ENCODE data around the gene CDH23. TPM values are rescaled to one million over a fixed set of nuclear protein-coding genes. Genes with fewer than 3 reads are reported as not detected.
A peak's percentile ranks its signal among the peaks of the same experiment; 100 is the strongest.

The CDH23 gene
- total RNA-seq, 1 donor from 2014 or later, result 5.1 TPM

DNA sequence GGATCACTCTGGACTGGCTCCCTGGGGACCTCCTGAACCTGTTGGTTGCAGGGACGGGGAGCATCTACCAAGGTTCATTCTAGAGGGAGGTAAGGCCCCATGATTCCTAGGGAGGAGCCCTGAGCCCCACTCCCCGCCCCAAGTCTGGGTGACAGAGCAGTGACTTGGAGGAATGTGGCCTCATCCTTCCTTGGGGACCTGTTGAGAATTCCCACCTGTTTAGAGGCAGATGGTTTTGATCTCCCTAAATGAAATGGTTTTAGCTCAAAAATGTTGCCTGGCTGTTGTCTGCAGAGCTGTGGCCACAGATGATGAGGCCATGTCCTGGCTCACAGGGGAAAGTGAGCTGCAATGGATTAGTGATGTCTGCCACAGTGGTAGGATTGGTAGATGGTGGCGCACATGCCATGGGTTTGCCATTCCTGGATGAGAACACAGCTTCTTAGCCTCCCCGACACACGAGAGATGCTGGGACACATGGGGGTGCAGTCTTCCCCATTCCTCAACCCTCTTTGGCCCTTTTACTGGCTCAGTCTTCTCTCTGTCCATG, 310.6 kb downstream of the CDH23 start:
- no peak for DNase-seq (ENCODE audit: low spot score)

DNA sequence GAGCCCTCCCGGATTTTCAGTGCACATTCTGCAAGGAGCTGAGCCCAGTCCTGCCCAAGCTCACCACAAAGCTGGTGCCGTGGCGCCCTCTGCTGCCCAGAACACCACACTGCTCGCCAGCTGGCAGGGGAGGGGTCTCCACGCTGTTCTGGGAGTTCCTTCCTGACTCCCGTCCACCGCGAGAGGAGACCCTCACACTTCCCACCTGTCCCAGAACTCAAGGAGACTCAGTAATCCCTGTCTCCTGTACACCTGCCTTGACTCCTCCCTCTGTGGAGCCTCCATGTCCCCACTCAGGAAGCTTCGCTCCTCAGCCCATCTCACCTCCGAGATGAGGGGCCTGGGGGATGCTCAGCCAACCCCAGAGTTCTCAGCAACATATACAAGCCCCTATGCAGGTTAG, 311.6 kb downstream of the CDH23 start:
- DNase-seq (ENCODE audit: low spot score), result peak; percentile 57

DNA sequence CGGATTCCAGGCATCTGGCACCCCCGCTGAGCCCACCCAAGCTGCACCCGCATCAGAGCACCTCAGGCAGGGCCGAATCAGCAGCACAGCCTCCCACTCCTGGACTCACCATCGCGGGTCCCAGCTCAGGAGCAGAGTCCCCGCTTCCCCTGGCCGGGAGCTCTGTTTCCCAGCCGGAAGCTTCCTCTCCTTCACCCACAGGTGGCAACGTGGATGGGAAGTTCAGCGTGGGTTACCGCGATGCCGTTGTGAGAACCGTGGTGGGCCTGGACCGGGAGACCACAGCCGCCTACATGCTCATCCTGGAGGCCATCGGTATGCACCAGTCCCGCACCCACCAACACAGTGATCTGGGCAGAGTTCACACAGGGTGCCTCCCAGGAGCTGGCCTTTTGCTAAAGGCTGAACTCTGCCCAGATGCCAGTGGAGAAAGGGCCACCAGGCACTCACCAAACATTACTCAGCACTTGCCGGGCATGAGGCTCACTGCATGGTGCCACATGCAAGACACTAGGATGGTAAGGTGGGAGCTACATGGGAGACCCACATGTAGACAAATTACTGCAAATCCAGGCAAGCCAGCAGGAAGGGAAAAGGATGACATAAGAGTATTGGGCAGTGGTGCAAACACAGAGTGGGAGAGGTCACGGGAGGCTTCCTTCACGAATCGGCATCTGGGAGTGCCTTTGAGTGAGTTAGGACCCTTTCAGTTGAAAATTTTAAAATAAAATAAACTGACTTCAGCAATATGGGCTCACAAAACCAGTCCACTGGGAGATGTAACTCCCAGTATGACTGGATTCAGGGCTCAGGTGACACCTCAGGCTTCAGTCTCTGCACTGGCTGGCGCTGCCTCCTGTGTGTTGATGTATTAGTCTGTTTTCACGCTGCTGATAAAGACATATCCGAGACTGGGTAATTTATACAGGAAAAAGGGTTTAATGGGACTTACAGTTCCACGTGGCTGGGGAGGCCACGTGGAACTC, 312.5 kb downstream of the CDH23 start:
- DNase-seq (ENCODE audit: low spot score), result no peak

DNA sequence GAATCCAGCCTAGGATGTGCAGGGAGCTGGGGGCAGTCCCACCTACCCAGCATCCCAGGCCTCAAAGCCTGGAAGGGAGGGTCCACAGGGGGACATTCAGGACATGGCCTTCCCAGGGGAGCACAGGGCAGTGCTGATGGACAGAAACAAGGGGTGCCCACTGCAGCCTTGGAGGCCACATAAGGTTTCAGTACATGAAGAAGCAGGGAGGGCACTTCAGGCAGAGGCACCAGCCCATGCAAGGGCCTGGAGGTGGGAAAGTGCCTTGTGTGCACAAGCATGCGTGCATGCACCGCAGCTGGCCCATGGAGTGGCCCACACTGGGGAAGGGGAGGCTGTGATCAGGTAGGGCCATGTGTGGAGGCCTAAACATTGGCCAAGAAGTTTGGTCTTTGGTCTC, 313.8 kb downstream of the CDH23 start:
- DNase-seq (ENCODE audit: low spot score), result no peak

DNA sequence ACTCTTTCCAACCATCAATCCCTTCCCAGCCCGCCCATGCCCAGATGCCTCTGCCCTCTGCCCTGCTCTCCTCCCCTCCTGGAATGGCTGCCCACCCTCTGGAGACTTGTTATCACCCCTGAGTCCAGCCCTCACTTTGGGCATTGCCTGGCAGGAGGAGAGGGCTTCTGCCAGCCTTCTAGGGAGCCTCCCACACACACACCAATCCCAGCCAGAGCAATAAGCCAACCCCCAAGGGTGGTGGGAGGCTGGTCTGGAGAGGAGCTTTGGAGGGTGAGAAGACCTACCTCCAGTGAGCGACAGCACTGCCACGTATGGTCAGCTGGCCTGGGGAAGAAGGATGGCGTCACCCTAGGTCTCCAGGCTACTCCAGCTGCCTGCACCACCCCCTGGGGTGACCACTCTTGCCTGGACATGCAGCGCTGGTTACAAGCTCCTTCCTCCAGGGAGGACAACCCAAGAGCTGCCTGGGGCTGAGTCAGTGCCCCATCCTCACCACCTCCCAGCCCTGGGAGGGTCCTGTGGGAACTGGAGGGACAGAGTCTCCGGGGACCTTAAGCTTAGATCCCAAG, 314.4 kb downstream of the CDH23 start:
- DNase-seq (ENCODE audit: low spot score), result no peak

DNA sequence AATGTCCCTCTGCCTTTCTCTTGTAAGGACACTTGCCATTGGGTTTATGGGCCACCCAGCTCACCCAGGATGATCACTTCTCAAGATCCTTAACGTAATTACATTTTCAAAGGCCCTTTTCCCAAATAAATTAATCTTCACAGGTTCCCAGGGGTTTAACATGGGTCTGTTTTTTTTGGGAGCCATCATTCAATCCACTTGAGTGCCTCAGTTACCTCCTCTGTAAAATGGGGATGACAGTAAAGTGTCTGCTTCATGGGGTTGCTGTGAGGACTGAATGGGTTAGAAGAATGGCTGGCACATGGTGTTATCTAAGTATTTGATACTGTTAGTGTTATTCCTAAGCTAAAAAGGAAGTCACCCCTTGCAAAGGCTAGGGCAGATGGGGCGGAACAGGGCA, 315.4 kb downstream of the CDH23 start:
- no peak for DNase-seq (ENCODE audit: low spot score)

DNA sequence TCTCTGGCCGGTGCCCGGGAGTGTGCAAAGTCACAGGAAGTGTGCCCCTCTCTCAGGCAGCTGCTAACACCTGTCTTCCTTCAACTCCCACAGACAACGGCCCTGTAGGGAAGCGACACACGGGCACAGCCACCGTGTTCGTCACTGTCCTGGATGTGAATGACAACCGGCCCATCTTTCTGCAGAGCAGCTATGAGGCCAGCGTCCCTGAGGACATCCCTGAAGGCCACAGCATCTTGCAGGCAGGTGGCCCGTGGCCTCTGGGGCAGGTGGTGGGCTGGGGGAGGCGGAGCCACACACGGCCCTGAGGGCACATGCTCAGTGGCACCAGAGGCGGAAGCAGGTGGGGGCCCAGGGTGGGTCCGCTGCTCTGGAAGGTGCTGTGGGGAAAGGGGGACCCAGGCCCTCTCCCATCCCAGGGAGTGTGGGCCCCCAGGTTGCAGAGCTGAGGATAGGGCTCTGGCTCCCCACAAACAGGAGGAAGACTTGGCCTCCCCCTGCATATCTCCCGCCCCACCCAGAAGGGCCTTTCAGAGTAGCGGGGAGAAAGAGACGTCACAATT, 315.9 kb downstream of the CDH23 start:
- no peak for DNase-seq (ENCODE audit: low spot score)

DNA sequence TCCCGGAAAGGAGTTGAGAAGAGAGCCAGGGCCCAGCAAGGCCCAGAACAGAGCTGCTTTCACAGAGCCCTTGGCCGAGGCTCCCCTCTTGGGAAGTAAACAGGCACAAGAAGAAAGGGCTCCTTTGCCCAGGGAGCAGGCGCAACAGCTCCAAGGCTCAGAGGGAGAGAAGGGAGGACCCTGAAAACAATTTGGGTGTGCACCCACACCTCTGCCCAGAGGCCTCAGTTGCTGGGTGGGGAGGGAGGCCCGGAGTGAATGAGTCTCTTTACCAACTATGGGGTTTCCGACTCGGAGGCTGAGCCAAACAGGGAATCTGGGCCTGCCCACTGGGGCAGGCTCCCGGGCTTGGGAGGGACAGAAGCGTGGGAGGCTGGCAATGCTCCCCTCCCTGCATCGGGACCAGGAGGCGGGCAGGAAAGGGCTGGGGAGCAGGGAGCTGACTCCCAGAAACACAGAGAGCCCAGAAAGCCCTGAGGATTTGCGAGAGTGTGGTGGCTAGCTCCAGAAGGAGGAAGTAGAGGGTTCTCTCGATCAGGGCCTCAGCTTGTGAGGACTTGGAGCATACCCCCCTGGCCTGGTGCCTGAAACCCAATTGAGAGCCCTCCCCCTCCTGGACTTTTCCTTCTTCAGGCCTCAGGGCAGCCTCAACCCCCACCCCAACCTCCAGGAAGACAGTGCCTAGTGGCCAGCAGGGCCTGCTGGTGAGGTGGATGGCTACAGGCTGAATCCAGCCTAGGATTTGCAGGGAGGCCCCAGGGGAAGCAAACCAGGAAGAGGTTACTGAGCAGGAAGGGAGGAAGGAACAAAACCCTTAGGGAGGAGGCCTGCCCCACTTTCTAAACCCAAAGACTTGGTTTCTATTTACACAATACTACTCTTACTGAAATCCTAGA, 316.7 kb downstream of the CDH23 start:
- DNase-seq (ENCODE audit: low spot score), result peak; percentile 76

DNA sequence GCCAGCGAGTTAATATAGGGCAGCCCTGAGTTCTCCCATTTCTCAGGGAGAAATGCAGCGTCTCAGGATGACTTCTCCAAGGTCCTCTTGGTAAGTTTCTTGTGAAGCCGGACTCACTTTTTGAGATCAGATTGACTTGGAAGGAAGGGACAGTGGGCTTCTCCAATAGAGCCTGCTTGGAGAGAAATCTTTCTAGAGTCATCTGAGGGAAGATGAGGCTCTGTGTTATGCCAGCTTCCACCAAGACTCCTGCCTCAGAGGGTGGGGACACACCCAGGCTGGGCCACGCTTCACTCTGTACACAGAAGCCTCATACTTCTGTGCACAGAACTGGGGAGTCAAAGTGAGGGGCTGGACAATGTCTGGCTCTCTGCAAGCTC, 317.3 kb downstream of the CDH23 start:
- DNase-seq (ENCODE audit: low spot score), result no peak

DNA sequence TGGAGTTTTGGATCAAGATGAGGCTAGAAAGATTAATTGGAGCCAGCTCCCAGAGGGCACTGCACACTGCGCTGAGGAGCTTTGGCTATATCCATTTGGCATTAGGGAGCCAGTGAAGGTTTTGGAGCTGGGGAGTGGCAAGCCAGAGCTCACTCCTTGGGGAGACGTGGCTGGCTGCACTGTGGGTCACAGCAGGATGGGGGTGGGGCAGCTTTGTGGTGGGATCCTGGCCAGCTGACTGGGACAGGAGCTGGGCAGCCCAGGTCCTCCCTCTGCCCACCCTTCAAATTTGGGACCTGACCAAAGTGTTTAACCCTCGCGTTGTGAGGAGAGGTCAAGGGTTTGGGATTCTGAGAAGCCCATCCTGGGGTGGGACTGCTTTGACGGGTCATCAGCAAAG, 317.9 kb downstream of the CDH23 start:
- no peak for DNase-seq (ENCODE audit: low spot score)

DNA sequence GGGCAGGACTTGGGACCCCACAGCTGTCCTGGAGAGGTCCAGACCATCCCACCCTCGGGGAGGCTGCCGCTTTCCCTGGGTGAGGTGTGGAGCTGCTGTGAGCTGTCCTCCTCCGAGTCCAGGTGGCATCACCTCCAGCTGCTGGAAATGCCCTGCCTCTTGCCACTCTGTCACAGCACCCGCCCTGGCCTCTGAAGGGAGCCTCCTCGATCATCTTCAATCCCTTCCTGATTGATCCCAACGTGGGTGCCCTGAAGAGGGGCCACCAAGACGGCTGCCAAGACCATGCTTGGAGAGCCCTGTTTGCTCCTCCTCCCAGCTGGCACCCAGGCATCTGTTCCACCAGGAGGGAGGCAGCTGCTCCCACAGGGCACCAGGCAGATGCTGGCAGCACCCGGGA, 318.3 kb downstream of the CDH23 start:
- DNase-seq (ENCODE audit: low spot score), result no peak

DNA sequence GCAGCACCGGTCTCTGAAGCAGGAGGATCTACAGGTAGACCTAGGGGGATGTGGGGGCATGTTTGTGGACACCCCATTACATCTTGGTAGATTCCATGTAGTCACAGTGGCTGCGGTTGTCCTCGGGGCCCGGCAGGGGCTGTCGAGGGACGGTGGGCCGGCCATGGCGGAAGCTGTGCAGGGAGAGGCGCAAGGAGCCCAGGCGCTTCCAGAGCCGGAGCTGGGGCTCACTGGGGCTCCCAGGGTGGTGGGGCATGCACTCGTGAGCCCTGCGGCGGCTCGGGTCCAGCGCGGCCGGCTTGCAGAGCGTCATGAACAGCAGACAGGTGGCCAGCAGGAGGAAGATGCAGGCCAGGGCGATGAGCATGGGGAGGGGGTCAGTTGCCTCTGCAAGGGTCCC, 319.1 kb downstream of the CDH23 start:
- DNase-seq (ENCODE audit: low spot score), result no peak

DNA sequence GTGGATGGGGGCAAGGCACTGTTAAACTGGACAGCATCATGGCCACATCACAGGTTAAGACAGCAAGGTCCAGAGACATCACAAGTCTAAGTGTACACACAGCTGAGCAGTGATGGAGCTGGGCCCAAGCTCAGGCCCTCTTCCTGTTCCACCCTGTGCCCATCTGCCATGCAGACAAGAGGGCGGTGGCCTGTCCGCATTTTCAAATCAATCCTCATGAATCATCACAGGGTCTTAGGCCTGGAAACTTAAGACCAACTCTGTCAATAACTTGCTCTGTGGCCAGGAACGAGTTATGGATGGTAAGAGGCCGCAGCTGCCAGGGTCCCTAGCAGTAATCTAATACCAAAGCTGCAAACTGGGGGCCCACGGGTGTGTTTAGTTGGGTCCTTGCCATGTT, 319.7 kb downstream of the CDH23 start:
- DNase-seq (ENCODE audit: low spot score), result no peak

DNA sequence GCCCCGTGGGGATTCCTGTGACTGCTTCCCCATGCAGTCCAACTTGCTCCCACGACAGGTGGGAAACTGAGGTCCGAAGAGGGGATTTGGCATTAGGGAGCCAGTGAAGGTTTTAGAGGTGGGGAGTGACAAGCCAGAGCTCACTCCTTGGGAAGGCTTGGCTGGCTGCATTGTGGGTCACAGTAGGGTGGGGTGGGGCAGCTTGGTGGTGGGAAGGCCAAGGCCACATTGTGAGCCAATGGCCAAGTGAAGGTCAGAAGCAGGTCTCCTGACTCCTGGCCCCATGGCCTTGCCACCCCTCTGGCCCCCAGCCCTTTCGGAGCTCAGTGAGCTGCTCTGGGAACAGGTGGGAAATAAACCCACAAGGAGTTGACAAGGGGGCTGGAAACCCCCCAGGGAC, 320.3 kb downstream of the CDH23 start:
- DNase-seq (ENCODE audit: low spot score), result no peak

DNA sequence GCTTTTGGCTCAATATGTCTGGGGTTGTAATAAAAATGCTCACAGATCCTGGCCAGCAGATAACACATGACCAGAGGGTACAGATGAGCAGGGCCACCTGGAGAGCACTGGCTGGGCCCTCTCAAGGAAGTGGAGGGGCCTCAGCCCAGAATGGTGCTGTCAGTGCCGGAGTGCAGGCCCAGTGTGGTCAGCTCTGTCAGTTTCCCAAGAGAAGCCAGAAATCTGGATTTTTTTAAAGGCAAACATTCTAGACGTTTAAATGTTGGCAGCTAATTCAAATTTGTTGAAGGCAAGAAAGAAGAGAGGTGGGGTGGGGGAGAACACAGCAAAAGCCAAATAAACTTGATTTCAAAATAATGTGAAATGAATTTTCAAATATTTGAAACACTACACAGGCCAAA, 320.8 kb downstream of the CDH23 start:
- no peak for DNase-seq (ENCODE audit: low spot score)

DNA sequence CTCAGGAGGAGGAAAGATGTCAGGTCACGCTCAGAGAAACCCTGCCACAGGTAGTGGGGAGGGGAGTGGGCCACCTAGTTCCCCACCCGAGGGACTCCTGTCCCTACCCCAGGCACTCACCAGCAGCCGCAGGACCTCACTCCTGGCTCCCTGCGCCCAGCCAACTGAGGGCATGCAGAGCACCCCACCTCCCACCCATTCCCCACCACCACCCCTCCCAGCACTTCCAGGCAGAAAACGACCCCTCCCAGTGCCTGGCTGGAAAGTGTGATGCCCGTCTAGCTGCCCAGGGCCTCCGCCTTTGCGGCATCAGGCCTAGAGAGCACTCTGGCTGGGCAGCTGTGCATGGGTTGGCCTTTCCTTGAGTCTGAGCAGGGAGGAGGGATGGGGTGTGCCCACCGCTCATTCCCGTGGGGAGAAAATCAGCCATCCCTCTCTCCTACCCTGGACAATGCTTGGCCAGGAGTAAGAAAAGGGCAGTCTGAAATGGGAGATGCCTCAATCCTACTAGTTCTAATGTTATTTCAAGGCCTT, 321.5 kb downstream of the CDH23 start:
- DNase-seq (ENCODE audit: low spot score), result no peak

DNA sequence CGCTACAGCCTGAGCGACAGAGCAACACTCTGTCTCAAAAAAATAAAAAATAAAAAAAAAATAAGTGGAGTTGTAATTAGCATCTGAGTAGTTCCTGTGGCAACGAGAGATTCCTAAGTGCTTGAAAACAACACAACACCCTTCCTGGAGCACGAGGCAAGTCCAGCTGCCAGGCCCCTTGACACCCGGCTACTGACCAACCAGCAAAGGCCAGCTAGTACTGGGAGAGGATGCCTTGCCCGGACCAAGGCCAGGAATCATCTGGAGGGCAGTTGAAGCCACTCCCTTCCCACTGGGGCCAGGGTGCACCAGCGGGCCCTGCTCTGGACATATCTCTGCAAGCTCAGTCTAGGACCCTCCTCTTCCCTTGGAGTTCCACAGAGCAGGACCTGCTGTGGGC, 322.3 kb downstream of the CDH23 start:
- DNase-seq (ENCODE audit: low spot score), result no peak

DNA sequence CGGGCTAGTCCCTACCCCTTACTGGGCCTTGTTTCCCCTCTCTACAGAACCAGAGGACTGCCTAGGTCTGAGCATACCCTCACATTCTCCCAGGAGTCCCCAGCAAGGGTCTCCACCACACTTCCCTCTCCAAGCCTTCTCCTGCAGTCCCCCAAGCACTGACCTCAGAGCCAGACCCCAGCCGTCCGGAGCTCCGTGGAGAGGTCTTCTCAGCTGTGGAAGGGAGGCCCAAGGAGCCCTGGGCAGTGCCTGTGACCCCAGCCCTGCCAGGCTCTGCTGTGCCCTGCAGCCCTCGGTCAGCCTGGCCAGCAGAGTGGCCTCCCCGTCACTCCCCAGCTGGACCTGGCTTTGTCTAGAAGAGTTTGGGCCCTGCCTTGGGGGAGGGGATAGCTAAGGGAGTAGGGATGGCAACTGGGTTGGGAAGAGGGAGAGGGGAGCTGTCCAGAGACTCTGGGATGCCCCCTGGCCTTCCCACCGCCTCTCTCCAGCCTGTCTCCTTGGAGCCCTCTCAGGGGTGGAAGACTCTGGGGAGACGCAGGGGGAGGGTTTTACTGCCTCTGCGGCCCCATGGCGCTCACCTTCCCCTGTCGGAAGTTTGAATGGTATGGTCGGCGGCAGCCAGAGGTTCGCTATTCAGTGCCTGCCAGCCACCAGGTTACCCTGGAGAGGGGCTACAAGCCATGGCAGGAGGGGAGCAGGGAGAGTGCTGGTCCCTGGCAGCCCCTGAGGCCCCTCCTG, 322.9 kb downstream of the CDH23 start, which contains the start of gene C10orf105:
Gene C10orf105, minus strand, starts transcription at position 315 of the 738 bp plus-strand sequence. CDS start 3,441 bp downstream, outside the sequence.
- DNase-seq (ENCODE audit: low spot score), result no peak

DNA sequence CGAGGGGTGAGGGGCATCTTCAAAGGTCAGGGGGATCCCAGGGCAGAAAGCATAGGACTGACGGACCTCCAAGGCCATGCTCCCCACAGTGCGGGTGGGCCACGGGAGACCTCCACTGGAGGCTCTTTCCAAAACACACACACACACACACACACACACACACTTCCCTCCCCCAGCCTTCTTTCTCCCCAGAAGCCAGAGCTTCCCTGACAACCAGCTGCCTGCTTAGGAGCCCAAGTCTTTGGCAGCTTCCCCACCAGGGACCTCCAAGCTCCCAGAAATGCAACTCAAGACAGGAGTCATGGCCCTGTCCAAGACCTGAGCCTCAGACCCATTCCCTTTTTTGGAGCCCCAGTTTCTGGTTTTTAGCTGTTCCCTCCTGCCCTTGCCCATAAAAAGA, 323.6 kb downstream of the CDH23 start:
- DNase-seq (ENCODE audit: low spot score), result no peak

DNA sequence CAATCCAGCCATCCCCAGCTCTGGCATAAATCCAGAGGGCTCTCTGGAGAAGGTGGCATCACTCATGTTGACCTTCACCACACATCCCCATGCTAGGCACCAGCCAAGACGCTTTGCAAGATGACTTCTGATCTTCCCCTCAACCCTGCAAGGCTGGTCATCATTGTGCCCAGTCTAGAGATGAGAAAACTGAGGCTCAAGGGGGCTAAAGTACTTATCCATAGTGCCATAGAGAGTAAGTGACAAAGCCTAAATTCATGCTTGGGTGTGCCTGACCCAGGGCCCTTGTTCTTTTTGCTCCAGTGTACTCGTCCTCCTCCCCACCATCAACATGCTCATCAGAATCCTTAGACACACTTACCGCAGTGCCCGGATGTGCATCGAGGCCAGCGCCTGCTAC, 324.6 kb downstream of the CDH23 start:
- no peak for DNase-seq (ENCODE audit: low spot score)

DNA sequence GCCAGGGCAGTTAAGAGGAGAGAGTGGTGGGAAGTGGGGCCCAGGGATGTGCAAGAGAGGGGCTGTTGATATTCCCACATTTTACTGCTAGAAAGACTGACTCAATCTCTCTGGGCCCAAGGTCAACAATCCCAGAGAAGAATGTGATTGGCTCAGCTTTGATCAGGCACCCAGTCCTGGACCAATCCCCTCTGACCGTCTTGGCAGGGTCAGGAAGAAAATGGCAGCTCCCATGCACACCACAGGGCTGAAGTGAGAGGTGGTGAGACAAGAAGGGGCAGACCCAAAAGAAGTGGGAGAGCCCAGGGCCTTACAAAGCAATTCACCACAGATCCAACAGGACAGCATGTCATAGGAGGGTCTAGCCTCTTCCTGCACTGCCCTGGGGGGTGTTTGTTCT, 326.1 kb downstream of the CDH23 start:
- DNase-seq (ENCODE audit: low spot score), result no peak

Measured in mucosa of gallbladder (tissue), 1 donor.